NCI-H526 treated with DMSO at 0.1 percent for 48 hours (cell line): Measurements from ENCODE around the gene VPS37C.

ENCODE experiments used
- DNase-seq: peaks from one replicate; lab custom pipeline; 2025; lab: John Stamatoyannopoulos, UW

Gene VPS37C

GRCh38 chr11:61133145-61133544 lies 28.1 kb downstream of the VPS37C start:
- no peak for DNase-seq

GRCh38 chr11:61132646-61133045 lies 28.6 kb downstream of the VPS37C start:
- no peak for DNase-seq

GRCh38 chr11:61131998-61132555 lies 29.1 kb downstream of the VPS37C start:
- no peak for DNase-seq

- DNase-seq, result no peak
These were observed 29.6 kb downstream of the VPS37C start for GRCh38 chr11:61131586-61131985.

- DNase-seq, result no peak
These were observed 30.0 kb downstream of the VPS37C start for GRCh38 chr11:61131186-61131585.

- no peak for DNase-seq
These were observed 31.3 kb downstream of the VPS37C start for GRCh38 chr11:61129639-61130523.

- no peak for DNase-seq
These were observed 32.1 kb downstream of the VPS37C start for GRCh38 chr11:61128947-61129638.

- no peak for DNase-seq
These were observed 33.2 kb downstream of the VPS37C start for GRCh38 chr11:61127991-61128390.

- no peak for DNase-seq
These were observed 35.0 kb downstream of the VPS37C start for GRCh38 chr11:61126256-61126655.

GRCh38 chr11:61125310-61125684 lies 35.9 kb downstream of the VPS37C start:
- DNase-seq, result no peak

- no peak for DNase-seq
These were observed 36.5 kb downstream of the VPS37C start for GRCh38 chr11:61124574-61125309.

GRCh38 chr11:61123775-61124571 lies 37.3 kb downstream of the VPS37C start:
- no peak for DNase-seq

- DNase-seq, result no peak
These were observed 38.5 kb downstream of the VPS37C start for GRCh38 chr11:61122761-61123160.

- DNase-seq, result no peak
These were observed 39.3 kb downstream of the VPS37C start for GRCh38 chr11:61121917-61122316.

GRCh38 chr11:61121192-61121831 lies 39.9 kb downstream of the VPS37C start:
- no peak for DNase-seq

GRCh38 chr11:61120706-61121191 lies 40.5 kb downstream of the VPS37C start:
- no peak for DNase-seq

- no peak for DNase-seq
These were observed 41.0 kb downstream of the VPS37C start for GRCh38 chr11:61120099-61120705.

- DNase-seq, result no peak
These were observed 41.7 kb downstream of the VPS37C start for GRCh38 chr11:61119571-61119970.

GRCh38 chr11:61119055-61119454 lies 42.2 kb downstream of the VPS37C start:
- no peak for DNase-seq

GRCh38 chr11:61118406-61118805 lies 42.8 kb downstream of the VPS37C start:
- no peak for DNase-seq
